HEK293 (cell line): ENCODE results near the gene SYNM.

Experiments used
- TCF7L2 ChIP-seq: IDR thresholded peaks from 2 replicates; pipeline ENCODE4 v1.6.1; 2011; ENCODE audit warnings: low read depth, mild to moderate bottlenecking, inconsistent platforms, low read length, moderate library complexity, borderline replicate concordance
- ZBTB20 ChIP-seq: fragments of 450-650 bp; formaldehyde crosslinking; IDR thresholded peaks from 2 replicates; pipeline ENCODE4 v1.5.1; 2016; ENCODE audit warnings: missing biosample characterization, missing genetic modification characterization
- ZNF621 ChIP-seq: fragments of 450-650 bp; formaldehyde crosslinking; IDR thresholded peaks from 2 replicates; pipeline ENCODE4 v1.5.1; 2017; ENCODE audit warnings: missing biosample characterization, missing genetic modification characterization
- ZNF830 ChIP-seq: fragments of 450-650 bp; IDR thresholded peaks from 2 replicates; pipeline ENCODE4 v1.5.0; 2018; ENCODE audit warnings: missing biosample characterization, missing genetic modification characterization, low read depth, mild to moderate bottlenecking, moderate library complexity
- TF ChIP-seq, protein P1 (sequence below): fragments of 450-650 bp; formaldehyde crosslinking; IDR thresholded peaks from 2 replicates; pipeline ENCODE4 v1.5.1; 2016; ENCODE audit warnings: missing biosample characterization, missing genetic modification characterization
- TF ChIP-seq, protein P2 (sequence below): sonication (generic); formaldehyde crosslinking; IDR thresholded peaks from 2 replicates; pipeline ENCODE4 v1.8.1; 2022; ENCODE audit warnings: mild to moderate bottlenecking, moderate library complexity, missing genetic modification reagents

DNA sequence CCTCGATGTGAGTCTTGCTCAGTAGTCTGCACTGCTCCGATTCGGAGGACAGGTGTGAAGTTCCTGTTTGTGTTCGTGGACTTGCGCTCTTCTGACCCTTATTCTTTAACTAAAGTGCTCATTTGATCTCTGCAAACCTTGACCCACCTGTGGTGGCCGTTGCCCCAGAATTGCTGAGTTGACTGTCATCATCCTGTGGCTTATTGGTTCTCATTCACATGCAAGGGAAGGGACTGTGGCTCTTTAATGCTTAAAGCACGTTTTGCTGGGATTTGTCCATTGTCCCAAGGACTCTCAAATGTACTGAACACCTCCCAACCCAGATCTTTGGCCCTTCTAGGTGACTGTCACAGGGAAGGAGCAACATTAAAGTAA lies 13.4 kb downstream of the SYNM start:
- TF ChIP-seq, protein P1, sequence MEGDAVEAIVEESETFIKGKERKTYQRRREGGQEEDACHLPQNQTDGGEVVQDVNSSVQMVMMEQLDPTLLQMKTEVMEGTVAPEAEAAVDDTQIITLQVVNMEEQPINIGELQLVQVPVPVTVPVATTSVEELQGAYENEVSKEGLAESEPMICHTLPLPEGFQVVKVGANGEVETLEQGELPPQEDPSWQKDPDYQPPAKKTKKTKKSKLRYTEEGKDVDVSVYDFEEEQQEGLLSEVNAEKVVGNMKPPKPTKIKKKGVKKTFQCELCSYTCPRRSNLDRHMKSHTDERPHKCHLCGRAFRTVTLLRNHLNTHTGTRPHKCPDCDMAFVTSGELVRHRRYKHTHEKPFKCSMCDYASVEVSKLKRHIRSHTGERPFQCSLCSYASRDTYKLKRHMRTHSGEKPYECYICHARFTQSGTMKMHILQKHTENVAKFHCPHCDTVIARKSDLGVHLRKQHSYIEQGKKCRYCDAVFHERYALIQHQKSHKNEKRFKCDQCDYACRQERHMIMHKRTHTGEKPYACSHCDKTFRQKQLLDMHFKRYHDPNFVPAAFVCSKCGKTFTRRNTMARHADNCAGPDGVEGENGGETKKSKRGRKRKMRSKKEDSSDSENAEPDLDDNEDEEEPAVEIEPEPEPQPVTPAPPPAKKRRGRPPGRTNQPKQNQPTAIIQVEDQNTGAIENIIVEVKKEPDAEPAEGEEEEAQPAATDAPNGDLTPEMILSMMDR (tag by site-specific recombination) = no peak
- TF ChIP-seq ZNF830 (tag by site-specific recombination) = no peak
- TF ChIP-seq ZNF621 (tag by site-specific recombination) = no peak
- TF ChIP-seq, protein P2, sequence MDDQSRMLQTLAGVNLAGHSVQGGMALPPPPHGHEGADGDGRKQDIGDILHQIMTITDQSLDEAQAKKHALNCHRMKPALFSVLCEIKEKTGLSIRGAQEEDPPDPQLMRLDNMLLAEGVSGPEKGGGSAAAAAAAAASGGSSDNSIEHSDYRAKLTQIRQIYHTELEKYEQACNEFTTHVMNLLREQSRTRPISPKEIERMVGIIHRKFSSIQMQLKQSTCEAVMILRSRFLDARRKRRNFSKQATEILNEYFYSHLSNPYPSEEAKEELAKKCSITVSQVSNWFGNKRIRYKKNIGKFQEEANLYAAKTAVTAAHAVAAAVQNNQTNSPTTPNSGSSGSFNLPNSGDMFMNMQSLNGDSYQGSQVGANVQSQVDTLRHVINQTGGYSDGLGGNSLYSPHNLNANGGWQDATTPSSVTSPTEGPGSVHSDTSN = no peak
- no peak for TF ChIP-seq TCF7L2
- no peak for TF ChIP-seq ZBTB20 (tag by site-specific recombination)
